ENCODE results near the gene MINDY2.

DNA sequence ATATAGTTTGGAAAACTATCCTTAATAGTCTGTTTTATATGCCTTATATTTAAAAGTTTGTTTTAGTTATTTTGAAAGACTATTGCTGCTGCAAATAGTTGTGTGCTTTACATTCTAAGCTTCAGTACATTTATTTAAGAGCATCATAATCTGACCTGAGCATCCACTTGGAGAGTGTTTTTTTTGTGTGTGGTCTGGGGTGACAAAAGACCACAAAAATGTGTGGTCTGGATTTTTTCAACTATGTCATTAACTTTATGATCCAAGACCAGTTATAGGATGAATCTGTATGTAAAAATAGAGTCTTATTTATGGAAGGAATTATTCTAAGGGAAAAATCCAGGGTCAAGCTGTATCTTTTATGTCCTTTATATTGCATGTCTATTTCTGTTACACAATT is 85.0 kb downstream of the MINDY2 start:
- TF ChIP-seq, protein P1, sequence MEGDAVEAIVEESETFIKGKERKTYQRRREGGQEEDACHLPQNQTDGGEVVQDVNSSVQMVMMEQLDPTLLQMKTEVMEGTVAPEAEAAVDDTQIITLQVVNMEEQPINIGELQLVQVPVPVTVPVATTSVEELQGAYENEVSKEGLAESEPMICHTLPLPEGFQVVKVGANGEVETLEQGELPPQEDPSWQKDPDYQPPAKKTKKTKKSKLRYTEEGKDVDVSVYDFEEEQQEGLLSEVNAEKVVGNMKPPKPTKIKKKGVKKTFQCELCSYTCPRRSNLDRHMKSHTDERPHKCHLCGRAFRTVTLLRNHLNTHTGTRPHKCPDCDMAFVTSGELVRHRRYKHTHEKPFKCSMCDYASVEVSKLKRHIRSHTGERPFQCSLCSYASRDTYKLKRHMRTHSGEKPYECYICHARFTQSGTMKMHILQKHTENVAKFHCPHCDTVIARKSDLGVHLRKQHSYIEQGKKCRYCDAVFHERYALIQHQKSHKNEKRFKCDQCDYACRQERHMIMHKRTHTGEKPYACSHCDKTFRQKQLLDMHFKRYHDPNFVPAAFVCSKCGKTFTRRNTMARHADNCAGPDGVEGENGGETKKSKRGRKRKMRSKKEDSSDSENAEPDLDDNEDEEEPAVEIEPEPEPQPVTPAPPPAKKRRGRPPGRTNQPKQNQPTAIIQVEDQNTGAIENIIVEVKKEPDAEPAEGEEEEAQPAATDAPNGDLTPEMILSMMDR (IDR thresholded peaks at IDR 0.05; ENCODE audit: insufficient read depth, low read depth, low read length) = no peak
- TF ChIP-seq EZH2 (IDR thresholded peaks at IDR 0.05; ENCODE audit: insufficient read depth, low read length) = no peak

Measured in astrocyte (in vitro differentiated cells and primary cell).